ENCODE results near the gene STRAP.

The STRAP gene

GRCh38 chr12:15846887-15847286, 35.3 kb upstream of the STRAP start:
- TF ChIP-seq, protein P1, sequence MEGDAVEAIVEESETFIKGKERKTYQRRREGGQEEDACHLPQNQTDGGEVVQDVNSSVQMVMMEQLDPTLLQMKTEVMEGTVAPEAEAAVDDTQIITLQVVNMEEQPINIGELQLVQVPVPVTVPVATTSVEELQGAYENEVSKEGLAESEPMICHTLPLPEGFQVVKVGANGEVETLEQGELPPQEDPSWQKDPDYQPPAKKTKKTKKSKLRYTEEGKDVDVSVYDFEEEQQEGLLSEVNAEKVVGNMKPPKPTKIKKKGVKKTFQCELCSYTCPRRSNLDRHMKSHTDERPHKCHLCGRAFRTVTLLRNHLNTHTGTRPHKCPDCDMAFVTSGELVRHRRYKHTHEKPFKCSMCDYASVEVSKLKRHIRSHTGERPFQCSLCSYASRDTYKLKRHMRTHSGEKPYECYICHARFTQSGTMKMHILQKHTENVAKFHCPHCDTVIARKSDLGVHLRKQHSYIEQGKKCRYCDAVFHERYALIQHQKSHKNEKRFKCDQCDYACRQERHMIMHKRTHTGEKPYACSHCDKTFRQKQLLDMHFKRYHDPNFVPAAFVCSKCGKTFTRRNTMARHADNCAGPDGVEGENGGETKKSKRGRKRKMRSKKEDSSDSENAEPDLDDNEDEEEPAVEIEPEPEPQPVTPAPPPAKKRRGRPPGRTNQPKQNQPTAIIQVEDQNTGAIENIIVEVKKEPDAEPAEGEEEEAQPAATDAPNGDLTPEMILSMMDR (conservative IDR thresholded peaks at IDR 0.05; ENCODE audit: low read length): no peak
- H3K4me3 ChIP-seq (ENCODE audit: low read length): no peak overlapping the region
- peak; percentile 94 for DNase-seq (ENCODE audit: low read depth)

GRCh38 chr12:15848606-15849005, 33.6 kb upstream of the STRAP start:
- no peak for DNase-seq (ENCODE audit: low read depth)
- TF ChIP-seq, protein P1 (conservative IDR thresholded peaks at IDR 0.05; ENCODE audit: low read length): no peak
- no peak overlapping the region for H3K4me3 ChIP-seq (ENCODE audit: low read length)

DNA sequence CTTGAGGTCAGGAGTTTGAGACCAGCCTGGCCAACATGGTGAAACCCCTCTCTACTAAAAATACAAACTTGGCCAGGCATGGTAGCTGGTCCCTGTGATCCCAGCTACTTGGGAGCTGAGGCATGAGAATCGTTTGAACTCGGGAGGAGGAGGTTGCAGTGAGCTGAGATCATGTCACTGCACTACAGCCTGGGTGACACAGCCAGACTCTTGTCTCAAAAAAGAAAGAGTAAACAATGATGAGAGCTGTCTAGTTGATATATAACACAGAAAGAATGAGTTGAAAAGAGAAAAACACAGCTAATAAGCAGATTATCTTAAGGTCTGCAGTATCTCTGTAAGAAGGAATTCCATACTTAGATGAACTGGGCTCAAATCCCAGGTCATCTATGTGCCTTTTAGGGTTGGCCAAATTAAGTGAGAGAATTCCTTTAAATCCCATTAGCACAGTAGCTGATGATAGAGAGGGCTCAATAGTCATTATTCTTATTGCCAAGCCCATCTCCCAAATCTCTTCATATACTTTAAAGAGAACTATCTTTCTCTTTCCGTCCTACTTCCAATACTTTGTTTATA, 31.1 kb upstream of the STRAP start:
- TF ChIP-seq, protein P1 (conservative IDR thresholded peaks at IDR 0.05; ENCODE audit: low read length): no peak
- no peak overlapping the region for H3K4me3 ChIP-seq (ENCODE audit: low read length)
- DNase-seq (ENCODE audit: low read depth): no peak

GRCh38 chr12:15851919-15852318, 30.3 kb upstream of the STRAP start:
- H3K4me3 ChIP-seq (ENCODE audit: low read length): no peak overlapping the region
- TF ChIP-seq, protein P1 (conservative IDR thresholded peaks at IDR 0.05; ENCODE audit: low read length): no peak
- no peak for DNase-seq (ENCODE audit: low read depth)

DNA sequence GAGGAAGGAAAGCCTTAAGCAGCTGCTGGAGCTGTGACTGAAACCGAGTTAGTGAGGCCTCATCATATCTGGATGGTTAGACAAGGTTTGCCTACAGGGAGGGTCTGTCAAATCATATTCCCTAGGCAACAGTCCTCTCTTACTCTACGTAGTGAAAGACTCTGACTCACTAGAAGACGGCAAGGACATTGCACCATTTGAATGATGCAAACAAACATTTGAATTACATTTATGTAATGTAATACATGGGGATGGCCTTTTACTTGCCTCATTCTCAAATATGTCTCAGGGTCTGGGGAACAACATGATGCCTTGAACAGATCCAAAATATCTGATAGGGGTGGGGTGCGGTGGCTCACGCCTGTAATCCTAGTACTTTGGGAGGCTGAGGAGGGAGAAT, 29.8 kb upstream of the STRAP start:
- H3K4me3 ChIP-seq (ENCODE audit: low read length): no peak overlapping the region
- peak; percentile 52 for DNase-seq (ENCODE audit: low read depth)
- TF ChIP-seq, protein P1 (conservative IDR thresholded peaks at IDR 0.05; ENCODE audit: low read length): no peak

- no peak overlapping the region for H3K4me3 ChIP-seq (ENCODE audit: low read length)
- DNase-seq (ENCODE audit: low read depth): no peak
- TF ChIP-seq, protein P1 (conservative IDR thresholded peaks at IDR 0.05; ENCODE audit: low read length): no peak
Measured at GRCh38 chr12:15853877-15854276, 28.3 kb upstream of the STRAP start.

DNA sequence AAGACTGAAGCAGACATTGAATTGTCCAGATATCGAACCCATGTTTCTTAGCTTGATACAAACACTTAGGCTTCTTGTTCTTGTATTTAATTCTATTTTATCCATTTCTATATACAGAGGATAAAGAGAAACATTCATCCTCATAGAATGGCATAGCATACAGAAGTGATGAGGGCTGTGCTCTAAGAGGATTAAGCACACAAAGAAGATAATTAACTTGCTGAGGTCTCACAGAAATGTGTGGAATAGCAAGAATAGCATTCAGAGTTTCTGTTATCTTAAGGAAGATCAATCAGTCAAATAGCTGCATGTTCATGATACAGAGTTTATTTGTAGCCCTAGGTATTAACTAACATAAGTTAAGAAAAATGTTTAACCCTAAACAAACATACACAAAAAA, 27.3 kb upstream of the STRAP start:
- H3K4me3 ChIP-seq (ENCODE audit: low read length): no peak overlapping the region
- TF ChIP-seq, protein P1 (conservative IDR thresholded peaks at IDR 0.05; ENCODE audit: low read length): no peak
- DNase-seq (ENCODE audit: low read depth): no peak

Measured in AG10803 (cell line).